ENCODE data around the gene CHST3. TPM values are rescaled to one million over a fixed set of nuclear protein-coding genes. Genes with fewer than 3 reads are reported as not detected.

CHST3 gene
- total and polyA plus RNA-seq, 10 of the 15 experiments (the other 5 are each of a cell fraction or from before 2014, with no cell fraction given): 0.03 to 0.50 (median 0.05) TPM; not detected in 2

DNA sequence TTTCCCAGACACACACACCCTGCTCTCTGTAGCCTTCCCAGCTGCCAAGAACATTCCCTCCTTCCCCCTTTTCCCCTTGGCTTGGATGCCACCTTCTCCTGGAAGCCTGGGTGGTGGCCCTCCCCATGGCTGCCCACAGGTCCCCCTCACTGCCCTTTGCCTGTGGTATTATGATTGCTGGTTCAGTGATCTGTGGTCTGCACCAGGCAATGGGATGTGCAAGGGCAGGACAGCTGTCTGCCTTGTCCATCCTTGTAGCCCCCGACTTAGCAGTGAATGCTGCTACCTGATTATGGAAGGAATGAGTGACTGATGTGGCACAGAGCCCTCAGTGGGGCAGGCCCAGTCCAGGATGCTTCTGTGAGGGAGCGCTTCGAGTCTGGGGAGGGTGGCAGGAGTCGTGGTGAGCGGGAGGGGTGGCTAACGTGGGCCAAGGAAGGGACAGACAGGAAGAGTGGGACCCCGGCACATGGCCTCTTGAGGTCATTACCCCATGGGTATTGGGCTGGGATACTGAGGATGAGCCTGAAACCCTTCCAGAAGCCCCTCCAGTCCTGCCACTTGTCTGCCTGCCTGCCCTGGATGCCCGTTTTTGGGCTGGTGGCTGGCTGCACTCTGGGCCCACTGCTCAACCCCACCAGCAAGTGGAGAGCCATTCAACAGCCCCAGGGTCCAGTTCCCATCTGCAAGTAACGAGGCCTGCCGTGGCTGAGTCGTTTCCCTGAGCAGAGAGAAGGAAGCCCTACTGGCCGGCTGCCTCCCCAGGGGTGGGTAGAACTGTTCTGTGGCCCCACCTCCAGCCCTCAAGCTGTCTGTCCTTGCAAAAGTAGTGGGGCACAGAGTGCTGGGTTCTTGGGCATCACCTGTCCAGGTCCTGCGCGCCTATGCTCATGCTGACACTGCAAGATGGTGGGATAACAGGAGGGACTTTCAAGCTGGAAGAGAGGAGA lies 8.8 kb downstream of the CHST3 start:
- ATAC-seq (no peak), DNase-seq (ENCODE audit: low read depth, low spot score) (no peak), FAIRE-seq (peak; percentile 41)
- Histone ChIP-seq H3K27me3 (replicated peaks in 1 of 2; ENCODE audit: control insufficient read depth in 2 of 2, insufficient read depth in 2 of 2, low read length in 1 of 2) (no peaks in the 10 kb centered on the region; a peak in 1 of 4 replicates), H3K4me3 (no peak overlapping the region), H3K36me3 (ENCODE audit: control insufficient read depth in 2 of 2, insufficient read depth in 2 of 2, low read length in 1 of 2) (no peaks in the 10 kb centered on the region), H3K9me3 (replicated peaks; ENCODE audit: control insufficient read depth, insufficient read depth, low read length) (no peaks in the 10 kb centered on the region), H2AFZ (ENCODE audit: control insufficient read depth, low read depth, low read length) (no peak overlapping the region), H3K9ac (ENCODE audit: control insufficient read depth, insufficient read depth, low read length) (no peak overlapping the region), H4K20me1 (ENCODE audit: control insufficient read depth, insufficient read depth) (no peaks in the 10 kb centered on the region), H3K27ac (ENCODE audit: control insufficient read depth, insufficient read depth) (no peak overlapping the region), H3K4me2 (ENCODE audit: control insufficient read depth, insufficient read depth) (no peak overlapping the region), H3K79me2 (ENCODE audit: control insufficient read depth, insufficient read depth, low read length) (no peaks in the 10 kb centered on the region), H3K4me1 (ENCODE audit: control insufficient read depth, insufficient read depth, low read length) (peaks cover 22% of the 10 kb centered on the region)
- no TSS peak for BruUV-seq (replicated peaks)
- in situ Hi-C loops (cut with MboI): no loop called here
- ChIA-PET SMC1A (ENCODE audit: uncharacterized antibody, unreplicated experiment) (interaction anchor here (0.8 to 1.5 kb wide), 5 partner anchors 10 to 62 kb away, joined by 3 to 4 read pairs (median 3); no protein-coding TSS in a partner anchor), CTCF (interaction anchor here (0.5 to 2.7 kb wide), 6 partner anchors 10 to 77 kb away, joined by 3 to 11 read pairs (median 6); no protein-coding TSS in a partner anchor), RAD21 (ENCODE audit: unreplicated experiment) (interaction anchor here (1.6 kb wide), 1 partner anchor 23 kb away, joined by 4 read pairs; no protein-coding TSS in a partner anchor), POLR2A (no interaction called here)
- TF ChIP-seq MLLT1 (IDR thresholded peaks at IDR 0.05): no peak
- no peak for TF ChIP-seq EGR1 (IDR thresholded peaks at IDR 0.05; ENCODE audit: borderline replicate concordance in 1 of 2, low read depth in 2 of 2, low read length in 2 of 2)
- WGBS (ENCODE audit: insufficient coverage, insufficient replicate concordance, low lambda C conversion rate, missing lambda C conversion rate): 68% methylated on average over 14 of the region's 14 CpGs
- intact Hi-C loops (cut with micrococcal nuclease; ENCODE audit: unreplicated experiment): no loop called here

Measured in GM12878 (cell line).